ENCODE results near the gene C2orf74.
"Not testable (repeated sequence)": the region's sequence is repeated elsewhere in the genome, so short reads cannot be mapped to it uniquely, and the experiment has no call there.

The C2orf74 gene

GRCh38 chr2:61161888-61162287 is at the start of gene C2orf74:
Gene C2orf74, plus strand, starts transcription at chr2:61162188. Its CDS starts 327 bp downstream, at chr2:61162515.
- no peak for DNase-seq

DNA sequence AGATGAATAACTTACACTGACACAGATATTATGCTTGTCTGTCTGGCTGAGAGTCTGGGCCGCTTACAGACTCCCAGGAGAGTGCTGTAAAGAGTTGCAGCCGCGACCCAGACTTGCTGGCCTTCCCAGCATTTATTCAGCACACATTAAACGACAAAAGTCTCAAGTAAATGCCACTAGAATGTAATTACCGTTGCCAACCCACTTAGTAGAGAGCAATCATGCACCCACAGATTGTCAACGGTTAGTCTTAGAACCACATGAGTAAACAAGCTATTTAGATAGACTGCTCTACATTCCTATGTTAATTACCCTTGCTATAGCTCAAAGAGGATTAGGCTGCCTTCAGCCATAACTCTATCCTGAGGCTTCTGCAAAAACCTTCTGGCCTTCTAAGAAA is 47.8 kb upstream of the C2orf74 start:
- DNase-seq = no peak

DNA sequence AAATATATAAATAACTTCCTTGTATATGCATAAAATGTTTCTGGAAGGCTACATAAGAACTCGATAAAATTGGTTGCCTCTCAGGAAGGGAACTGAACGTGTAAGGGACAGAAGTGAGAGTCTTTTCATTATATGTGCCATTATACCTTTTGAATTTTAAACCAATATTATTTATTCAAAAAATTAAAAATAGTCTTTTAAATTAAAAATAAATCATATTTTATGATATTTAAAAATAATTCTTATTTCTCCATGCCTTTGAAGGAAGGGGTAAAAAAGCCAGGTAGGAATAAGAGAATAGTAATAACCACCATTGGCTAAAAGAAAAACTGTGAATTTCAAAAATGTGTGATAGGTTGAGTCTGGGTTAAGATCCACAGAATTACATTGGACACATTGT is 45.7 kb upstream of the C2orf74 start:
- DNase-seq = no peak

DNA sequence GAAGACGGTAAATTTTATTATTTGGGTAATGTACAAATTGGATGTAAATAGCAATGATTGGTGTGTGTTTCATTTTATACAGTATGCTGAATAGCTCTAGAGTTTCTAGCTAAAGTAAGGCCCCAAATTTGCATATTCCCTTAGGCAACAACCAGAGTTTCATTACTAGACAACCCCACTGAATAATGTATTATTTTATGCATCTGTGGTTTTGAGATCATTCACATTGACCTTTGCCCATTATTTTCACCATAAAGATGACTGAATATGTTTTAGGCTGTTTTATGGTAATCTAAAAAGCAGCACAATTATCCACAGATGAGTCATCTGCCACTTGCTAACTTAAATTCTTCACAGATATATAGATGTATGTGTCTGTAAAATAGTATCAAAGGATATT is 44.5 kb upstream of the C2orf74 start:
- no peak for DNase-seq

- DNase-seq = no peak
These were observed 36.8 kb upstream of the C2orf74 start for GRCh38 chr2:61125123-61125710.

- no peak for DNase-seq
These were observed 36.2 kb upstream of the C2orf74 start for GRCh38 chr2:61125798-61126197.

DNA sequence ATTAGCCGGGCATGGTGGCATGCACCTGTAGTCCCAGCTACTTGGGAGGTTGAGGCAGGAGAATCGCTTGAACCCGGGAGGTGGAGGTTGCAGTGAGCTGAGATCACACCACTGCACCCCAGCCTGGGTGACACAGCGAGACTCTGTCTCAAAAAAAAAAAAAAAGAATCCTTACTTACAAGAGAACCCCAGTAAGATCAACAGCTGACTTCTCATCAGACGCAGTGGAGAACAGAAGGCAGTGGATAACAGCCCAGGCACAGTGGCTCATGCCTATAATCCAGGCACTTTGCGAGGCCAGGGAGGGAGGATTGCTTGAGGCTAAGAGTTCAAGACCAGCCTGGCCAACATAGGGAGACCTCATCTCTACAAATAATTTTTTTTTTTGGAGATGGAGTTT is 33.9 kb upstream of the C2orf74 start:
- not testable (repeated sequence) for DNase-seq

DNA sequence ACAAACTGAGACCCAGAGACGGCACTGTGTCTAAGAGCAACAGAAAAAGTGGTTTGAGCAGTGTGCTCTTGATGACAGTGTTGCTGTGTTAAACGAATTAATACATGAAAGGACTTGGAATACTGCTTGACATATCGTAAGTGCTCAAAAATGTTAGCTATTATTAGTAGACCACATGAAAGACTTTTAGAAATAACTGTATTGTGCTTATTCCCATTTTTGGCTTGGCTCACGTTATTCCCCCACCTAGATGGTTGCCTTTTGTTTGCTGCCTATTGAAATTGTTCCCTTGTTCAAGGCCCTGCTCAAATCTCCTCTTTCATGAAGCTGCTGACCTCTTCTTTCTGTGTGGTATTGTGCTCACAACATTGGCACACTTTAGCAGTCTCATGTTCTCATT is 27.8 kb upstream of the C2orf74 start:
- no peak for DNase-seq

GRCh38 chr2:61135510-61135909 is 26.5 kb upstream of the C2orf74 start:
- no peak for DNase-seq

- no peak for DNase-seq
These were observed 23.1 kb upstream of the C2orf74 start for GRCh38 chr2:61138859-61139258.

- no peak for DNase-seq
These were observed 20.8 kb upstream of the C2orf74 start for GRCh38 chr2:61141151-61141550.

GRCh38 chr2:61144697-61145268 is 17.2 kb upstream of the C2orf74 start:
- DNase-seq = no peak

GRCh38 chr2:61145990-61146389 is 16.0 kb upstream of the C2orf74 start:
- no peak for DNase-seq

GRCh38 chr2:61148091-61148490 is 13.9 kb upstream of the C2orf74 start:
- not testable (repeated sequence) for DNase-seq

GRCh38 chr2:61149074-61149473 is 12.9 kb upstream of the C2orf74 start:
- no peak for DNase-seq

DNA sequence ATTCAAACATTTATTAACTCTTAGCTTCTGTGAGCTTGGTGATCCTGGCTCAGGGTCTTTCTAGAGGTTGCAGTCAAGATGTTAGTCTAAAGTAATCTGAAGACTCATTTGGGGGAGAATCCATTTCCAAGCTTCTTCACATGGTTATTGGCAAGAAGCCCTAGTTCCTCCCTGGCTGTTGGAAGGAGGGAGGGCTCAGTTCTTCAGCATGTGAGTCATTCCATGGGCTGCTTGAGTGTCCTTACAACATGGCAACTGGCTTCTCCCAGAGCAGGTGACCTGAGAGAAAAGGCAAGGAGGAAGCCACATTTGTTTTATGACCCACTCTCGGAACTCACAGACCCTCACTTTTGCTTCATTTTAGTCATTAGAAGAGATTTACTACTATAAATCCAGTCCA is 10.6 kb upstream of the C2orf74 start:
- no peak for DNase-seq

DNA sequence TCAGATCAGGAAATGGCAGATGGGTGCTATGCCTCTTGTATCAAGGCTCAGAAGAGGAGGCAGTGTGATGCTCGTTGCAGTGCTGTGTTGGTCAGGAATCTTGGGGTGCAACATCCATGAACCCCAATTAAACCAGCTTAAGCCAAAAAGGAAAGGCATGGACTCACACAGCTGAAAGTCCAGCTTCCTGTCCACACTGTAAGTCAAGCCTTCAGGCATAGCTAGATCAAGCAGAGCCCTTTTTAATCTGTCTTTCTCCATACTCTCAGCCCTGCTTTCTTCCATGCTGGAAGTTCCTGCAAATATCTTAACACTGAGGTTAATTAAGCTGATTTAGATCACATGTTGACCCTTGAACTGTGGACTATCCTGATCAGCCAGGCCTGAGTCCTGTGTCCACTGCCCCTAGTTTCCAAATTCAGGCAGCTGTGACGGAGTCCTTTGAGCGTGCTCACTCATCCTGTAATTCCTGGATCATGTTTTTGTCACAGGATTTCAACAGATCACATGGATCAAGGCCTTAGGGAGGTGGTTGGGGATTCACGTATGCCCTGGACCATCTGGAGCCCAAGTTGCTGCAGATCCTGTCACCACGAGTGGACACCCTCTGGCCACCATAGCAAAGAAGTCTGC is 4.5 kb upstream of the C2orf74 start:
- no peak for DNase-seq

GRCh38 chr2:61158356-61158955 is 3.5 kb upstream of the C2orf74 start:
- DNase-seq = no peak

DNA sequence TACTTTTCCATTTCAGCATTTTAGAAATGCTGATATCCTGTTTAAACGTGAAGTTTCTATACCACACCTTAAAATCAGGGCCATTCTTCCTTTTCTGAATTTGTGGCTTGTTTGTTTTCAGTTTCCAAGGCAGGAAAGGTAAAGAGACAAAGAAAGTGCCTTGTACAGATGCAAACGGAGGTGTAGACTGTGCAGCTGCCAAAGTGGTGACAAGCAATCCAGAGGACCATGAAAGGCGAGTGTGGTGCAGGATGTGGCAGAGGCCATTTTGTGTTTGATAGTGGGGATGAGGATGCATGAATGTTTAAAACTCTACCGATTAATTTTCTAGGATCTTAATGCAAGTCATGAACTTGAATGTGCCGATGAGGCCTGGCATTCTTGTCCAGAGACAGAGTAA is 733 bp downstream of the C2orf74 start:
- DNase-seq = no peak

DNA sequence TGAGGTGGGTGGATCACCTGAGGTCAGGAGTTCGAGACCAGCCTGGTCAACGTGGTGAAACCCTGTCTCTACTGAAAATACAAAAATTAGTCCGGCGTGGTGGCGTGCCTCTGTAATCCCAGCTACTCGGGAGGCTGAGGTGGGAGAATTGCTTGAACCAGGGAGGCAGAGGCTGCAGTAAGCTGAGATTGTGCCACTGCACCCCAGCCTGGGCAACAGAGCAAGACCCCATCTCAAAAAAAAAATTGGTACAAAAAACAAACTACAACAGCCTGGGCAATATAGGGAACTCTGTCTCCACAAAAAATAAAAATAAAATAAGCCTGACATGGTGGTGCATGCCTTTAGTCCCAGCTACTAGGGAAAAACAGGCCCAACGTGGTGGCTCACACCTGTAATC is 3.1 kb downstream of the C2orf74 start:
- not testable (repeated sequence) for DNase-seq

DNA sequence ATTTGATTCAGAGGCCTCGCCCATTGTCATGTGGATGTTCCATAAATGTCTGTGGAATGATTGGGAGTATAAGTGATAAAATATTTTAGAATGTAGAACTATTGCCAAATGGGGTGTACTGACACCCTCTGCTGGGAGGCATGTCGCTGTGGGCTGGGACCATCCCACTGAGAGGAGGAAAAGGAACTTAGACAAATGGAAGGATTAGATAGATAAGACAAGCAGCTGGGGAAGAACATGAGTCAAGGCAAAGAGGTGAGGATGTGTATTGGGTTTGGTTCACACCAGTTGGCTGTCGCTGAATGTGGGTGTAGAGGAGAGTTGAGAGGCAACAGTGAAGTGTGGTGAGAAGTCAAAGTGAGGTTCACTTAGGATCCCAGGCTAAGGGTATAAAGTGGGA is 4.0 kb downstream of the C2orf74 start:
- no peak for DNase-seq

DNA sequence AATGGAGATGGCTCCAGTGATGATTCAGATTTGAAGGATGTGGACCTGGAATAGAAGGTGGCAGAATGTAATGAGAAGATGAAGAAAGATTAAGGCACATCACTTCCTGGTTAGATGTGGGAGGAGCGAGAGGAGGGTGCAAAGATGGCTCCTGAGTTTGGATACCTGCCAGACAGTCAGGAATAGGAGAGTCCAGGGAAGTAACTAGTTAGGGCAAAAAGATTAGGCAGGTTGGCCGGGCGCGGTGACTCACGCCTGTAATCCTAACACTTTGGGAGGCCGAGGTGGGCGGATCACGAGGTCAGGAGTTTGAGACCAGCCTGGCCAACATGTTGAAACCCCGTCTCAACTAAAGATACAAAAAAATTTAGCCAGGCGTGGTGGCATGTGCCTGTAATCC is 5.6 kb downstream of the C2orf74 start:
- DNase-seq = no peak

GRCh38 chr2:61172671-61173070 is 10.7 kb downstream of the C2orf74 start:
- DNase-seq = no peak

DNA sequence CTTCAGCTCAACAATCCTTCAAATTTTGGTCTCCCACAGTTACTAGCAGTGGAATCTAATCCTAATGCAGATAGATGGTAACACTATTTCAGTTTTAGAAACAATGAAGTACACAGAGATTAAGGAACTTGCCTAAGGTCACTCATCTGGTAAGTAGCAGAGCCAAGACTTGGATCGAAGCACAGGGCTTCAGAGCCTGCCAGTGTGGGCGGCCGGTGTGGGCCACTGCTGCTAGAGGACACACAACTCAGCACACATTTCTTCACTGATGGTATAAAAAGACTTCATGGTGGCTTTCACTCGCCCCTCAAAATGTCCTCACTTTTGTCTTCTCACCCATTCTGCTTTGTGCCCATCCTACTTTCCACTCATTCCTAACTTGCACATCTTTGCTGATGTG is 11.1 kb downstream of the C2orf74 start:
- DNase-seq = no peak

All from NCI-H1092 (cell line).